ENCODE data around the gene RAMP3.
"Not testable (repeated sequence)": the region's sequence is repeated elsewhere in the genome, so short reads cannot be mapped to it uniquely, and the experiment has no call there.

Gene RAMP3

GRCh38 chr7:45196374-45196773 lies 38.8 kb downstream of the RAMP3 start:
- no peak for DNase-seq

- no peak for DNase-seq
Measured at GRCh38 chr7:45197461-45197860, 39.9 kb downstream of the RAMP3 start.

GRCh38 chr7:45198986-45199385 lies 41.4 kb downstream of the RAMP3 start:
- no peak for DNase-seq

- DNase-seq, result no peak
Measured at GRCh38 chr7:45199506-45199905, 41.9 kb downstream of the RAMP3 start.

GRCh38 chr7:45202625-45203024 lies 45.0 kb downstream of the RAMP3 start:
- DNase-seq, result no peak

- DNase-seq, result no peak
Measured at GRCh38 chr7:45203036-45203435, 45.4 kb downstream of the RAMP3 start.

GRCh38 chr7:45203459-45203858 lies 45.9 kb downstream of the RAMP3 start:
- DNase-seq, result no peak

- DNase-seq, result no peak
Measured at GRCh38 chr7:45203936-45204445, 46.4 kb downstream of the RAMP3 start.

- not testable (repeated sequence) for DNase-seq
Measured at GRCh38 chr7:45206266-45206665, 48.7 kb downstream of the RAMP3 start.

GRCh38 chr7:45209909-45210308 lies 52.3 kb downstream of the RAMP3 start:
- DNase-seq, result not testable (repeated sequence)

- DNase-seq, result no peak
Measured at GRCh38 chr7:45211066-45211465, 53.5 kb downstream of the RAMP3 start.

- no peak for DNase-seq
Measured at GRCh38 chr7:45211958-45212357, 54.4 kb downstream of the RAMP3 start.

GRCh38 chr7:45212606-45213005 lies 55.0 kb downstream of the RAMP3 start:
- DNase-seq, result no peak

GRCh38 chr7:45215601-45216062 lies 58.0 kb downstream of the RAMP3 start:
- no peak for DNase-seq

GRCh38 chr7:45216181-45216580 lies 58.6 kb downstream of the RAMP3 start:
- no peak for DNase-seq

GRCh38 chr7:45216622-45217165 lies 59.1 kb downstream of the RAMP3 start:
- DNase-seq, result no peak

- no peak for DNase-seq
Measured at GRCh38 chr7:45217358-45217757, 59.8 kb downstream of the RAMP3 start.

- DNase-seq, result no peak
Measured at GRCh38 chr7:45219130-45219529, 61.5 kb downstream of the RAMP3 start.

- DNase-seq, result no peak
Measured at GRCh38 chr7:45219801-45220435, 62.3 kb downstream of the RAMP3 start.

GRCh38 chr7:45220846-45221618 lies 63.4 kb downstream of the RAMP3 start:
- no peak for DNase-seq

GRCh38 chr7:45221896-45222604 lies 64.5 kb downstream of the RAMP3 start:
- no peak for DNase-seq

GRCh38 chr7:45223078-45223477 lies 65.5 kb downstream of the RAMP3 start:
- DNase-seq, result no peak

Data from right hindlimb (tissue), 1 donor.